ENCODE data around the gene WIPF2. TPM values are rescaled to one million over a fixed set of nuclear protein-coding genes. Genes with fewer than 3 reads are reported as not detected.

Gene WIPF2
- total and polyA plus RNA-seq, 12 donors, result 5.2 to 30.2 (median 15.2) TPM

DNA sequence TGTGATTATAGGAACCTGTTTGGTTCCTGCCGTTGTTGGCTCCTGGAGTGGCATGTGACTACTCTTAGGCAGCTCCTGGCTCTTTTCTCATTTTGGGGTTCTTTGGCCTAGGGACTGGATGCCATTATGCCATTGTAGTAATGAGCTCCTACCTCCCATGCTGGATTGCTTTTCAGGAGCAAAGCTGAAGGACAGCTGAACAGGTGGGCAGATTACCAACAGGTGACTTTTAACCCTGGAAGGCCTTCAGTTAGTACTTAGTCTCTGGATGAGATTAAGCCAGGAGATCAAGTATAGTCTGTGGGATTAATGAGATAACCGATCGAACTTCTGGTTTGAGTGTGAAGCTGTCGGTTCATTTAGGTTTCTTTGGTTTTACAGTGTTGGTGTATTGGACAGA, 25.2 kb downstream of the WIPF2 start:
- peaks cover 0 to 37% of the 10 kb centered on the region in 2 donors for H3K4me1 ChIP-seq (replicated peaks in 1 of 2)
- 84 to 90% (median 86%) methylated on average over 4 of the region's 4 CpGs for WGBS, 4 donors
- H3K9me3 ChIP-seq (replicated peaks in 1 of 3), result no peaks in the 10 kb centered on the region
- no peak overlapping the region for H3K27ac ChIP-seq
- TF ChIP-seq, protein P1, sequence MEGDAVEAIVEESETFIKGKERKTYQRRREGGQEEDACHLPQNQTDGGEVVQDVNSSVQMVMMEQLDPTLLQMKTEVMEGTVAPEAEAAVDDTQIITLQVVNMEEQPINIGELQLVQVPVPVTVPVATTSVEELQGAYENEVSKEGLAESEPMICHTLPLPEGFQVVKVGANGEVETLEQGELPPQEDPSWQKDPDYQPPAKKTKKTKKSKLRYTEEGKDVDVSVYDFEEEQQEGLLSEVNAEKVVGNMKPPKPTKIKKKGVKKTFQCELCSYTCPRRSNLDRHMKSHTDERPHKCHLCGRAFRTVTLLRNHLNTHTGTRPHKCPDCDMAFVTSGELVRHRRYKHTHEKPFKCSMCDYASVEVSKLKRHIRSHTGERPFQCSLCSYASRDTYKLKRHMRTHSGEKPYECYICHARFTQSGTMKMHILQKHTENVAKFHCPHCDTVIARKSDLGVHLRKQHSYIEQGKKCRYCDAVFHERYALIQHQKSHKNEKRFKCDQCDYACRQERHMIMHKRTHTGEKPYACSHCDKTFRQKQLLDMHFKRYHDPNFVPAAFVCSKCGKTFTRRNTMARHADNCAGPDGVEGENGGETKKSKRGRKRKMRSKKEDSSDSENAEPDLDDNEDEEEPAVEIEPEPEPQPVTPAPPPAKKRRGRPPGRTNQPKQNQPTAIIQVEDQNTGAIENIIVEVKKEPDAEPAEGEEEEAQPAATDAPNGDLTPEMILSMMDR (IDR thresholded peaks at IDR 0.05), result no peak
- no peak for TF ChIP-seq POLR2A (IDR thresholded peaks at IDR 0.05)
- H3K4me3 ChIP-seq, result no peak overlapping the region
- no peaks in the 10 kb centered on the region for H3K36me3 ChIP-seq (replicated peaks in 1 of 2)
- intact Hi-C loops (cut with DNase I), result no loop called here
- peak in 1 of 7 donors; percentile 10 for DNase-seq
- no peaks in the 10 kb centered on the region for H3K27me3 ChIP-seq

DNA sequence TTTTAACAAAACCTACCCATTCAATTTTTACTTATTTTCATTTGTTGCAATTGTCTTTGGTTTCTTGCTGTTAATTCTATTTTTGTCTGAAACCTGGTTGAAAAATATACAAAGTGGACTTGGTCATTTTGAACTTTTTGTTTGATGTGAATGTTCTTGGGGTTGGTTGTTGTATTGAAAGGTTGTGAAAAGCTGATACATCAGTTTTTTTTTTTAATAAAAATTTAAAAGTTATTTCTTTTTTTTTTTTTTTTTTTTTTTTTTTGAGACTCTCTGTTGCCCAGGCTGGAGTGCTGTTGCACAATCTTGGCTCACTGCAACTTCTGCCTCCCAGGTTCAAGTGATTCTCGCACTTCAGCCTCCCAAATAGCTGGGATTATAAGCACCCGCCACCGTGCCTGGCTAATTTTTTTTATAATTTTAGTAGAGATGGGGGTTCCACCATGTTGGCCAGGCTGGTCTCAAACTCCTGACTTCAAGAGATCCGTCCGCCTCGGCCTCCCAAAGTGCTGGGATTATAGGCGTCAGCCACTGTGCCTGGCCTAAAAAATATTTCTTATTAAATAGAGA, 28.9 kb downstream of the WIPF2 start:
- TF ChIP-seq, protein P1 (IDR thresholded peaks at IDR 0.05), result no peak
- TF ChIP-seq POLR2A (IDR thresholded peaks at IDR 0.05), result no peak
- intact Hi-C loops (cut with DNase I), result no loop called here
- DNase-seq, result peak in 6 of 7 donors; percentile 27 to 53 (median 41)
- 76 to 83% (median 80%) methylated on average over 7 of the region's 7 CpGs for WGBS, 4 donors
- H3K4me1 ChIP-seq (replicated peaks in 1 of 2), result peaks cover 14 to 43% of the 10 kb centered on the region in 2 donors
- no peak overlapping the region for H3K27ac ChIP-seq
- no peaks in the 10 kb centered on the region for H3K36me3 ChIP-seq (replicated peaks in 1 of 2)
- no peaks in the 10 kb centered on the region for H3K27me3 ChIP-seq
- H3K9me3 ChIP-seq (replicated peaks in 1 of 3), result no peaks in the 10 kb centered on the region
- H3K4me3 ChIP-seq, result no peak overlapping the region

DNA sequence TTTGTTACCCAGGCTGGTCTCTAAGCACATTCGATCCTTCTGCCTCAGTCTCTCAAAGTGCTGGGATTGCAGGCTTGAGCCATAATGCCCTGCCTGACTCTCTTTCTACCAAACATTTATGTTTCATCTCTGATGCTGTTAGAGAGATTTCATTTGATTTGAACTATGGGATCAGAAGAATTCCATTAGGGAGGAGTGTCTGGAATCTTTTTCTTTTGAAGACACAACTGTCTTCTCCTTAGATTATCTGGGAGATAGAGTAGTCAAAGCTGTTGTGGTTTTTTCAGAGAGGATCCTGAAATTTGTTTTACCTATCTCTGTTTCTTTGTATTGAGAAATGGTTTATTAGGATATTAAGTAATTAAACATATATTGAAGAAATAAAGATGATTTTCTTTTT, 29.4 kb downstream of the WIPF2 start:
- 75 to 97% (median 93%) methylated on average over 1 of the region's 1 CpG for WGBS, 4 donors
- TF ChIP-seq, protein P1 (IDR thresholded peaks at IDR 0.05), result no peak
- no peak for TF ChIP-seq POLR2A (IDR thresholded peaks at IDR 0.05)
- H3K9me3 ChIP-seq (replicated peaks in 1 of 3), result no peaks in the 10 kb centered on the region
- DNase-seq, result no peak
- H3K4me3 ChIP-seq, result no peak overlapping the region
- no peaks in the 10 kb centered on the region for H3K36me3 ChIP-seq (replicated peaks in 1 of 2)
- H3K4me1 ChIP-seq (replicated peaks in 1 of 2), result peaks cover 14 to 39% of the 10 kb centered on the region in 2 donors
- intact Hi-C loops (cut with DNase I), result no loop called here
- H3K27me3 ChIP-seq, result no peaks in the 10 kb centered on the region
- no peak overlapping the region for H3K27ac ChIP-seq

- intact Hi-C loops (cut with DNase I), result no loop called here
- Histone ChIP-seq H3K27ac (peak overlapping the region in 4 of 5 donors; percentile 24 to 76 (median 51)), H3K4me1 (replicated peaks in 1 of 2) (peaks cover 14 to 29% of the 10 kb centered on the region in 2 donors), H3K9me3 (replicated peaks in 1 of 3) (no peaks in the 10 kb centered on the region), H3K27me3 (no peaks in the 10 kb centered on the region), H3K36me3 (replicated peaks in 1 of 2) (peaks cover 0 to 5% of the 10 kb centered on the region in 2 donors), H3K4me3 (no peak overlapping the region)
- peak; percentile 67 to 88 (median 78) for DNase-seq
- TF ChIP-seq, protein P1 (IDR thresholded peaks at IDR 0.05), result no peak
- no peak for TF ChIP-seq POLR2A (IDR thresholded peaks at IDR 0.05)
These were observed 32.5 kb downstream of the WIPF2 start for GRCh38 chr17:40251576-40251975.

Data from adrenal gland (tissue), 12 donors.